ENCODE data around the gene C19orf12.
A peak's percentile ranks its signal among the peaks of the same experiment; 100 is the strongest.

The C19orf12 gene

GRCh38 chr19:29748996-29749849 is 34.2 kb upstream of the C19orf12 start:
- H3K36me3 ChIP-seq (replicated peaks) = no peaks in the 10 kb centered on the region
- no peaks in the 10 kb centered on the region for H3K27me3 ChIP-seq (ENCODE audit: low read depth)
- H3K4me1 ChIP-seq = no peaks in the 10 kb centered on the region
- no peaks in the 10 kb centered on the region for H3K9me3 ChIP-seq
- in situ Hi-C loops (cut with MboI; ENCODE audit: low sequenced_read_pairs) = no loop called here
- H3K4me3 ChIP-seq = no peak overlapping the region
- no peak for DNase-seq (ENCODE audit: low spot score in 2 of 2)

GRCh38 chr19:29745253-29745652 is 30.2 kb upstream of the C19orf12 start:
- Histone ChIP-seq H3K36me3 (replicated peaks) (no peaks in the 10 kb centered on the region), H3K4me1 (no peaks in the 10 kb centered on the region), H3K4me3 (no peak overlapping the region), H3K9me3 (no peaks in the 10 kb centered on the region), H3K27me3 (ENCODE audit: low read depth) (no peaks in the 10 kb centered on the region)
- in situ Hi-C loops (cut with MboI; ENCODE audit: low sequenced_read_pairs) = no loop called here
- DNase-seq (ENCODE audit: low spot score in 2 of 2) = peak in 1 of 2 experiments; percentile 33

- in situ Hi-C loops (cut with MboI; ENCODE audit: low sequenced_read_pairs) = no loop called here
- DNase-seq (ENCODE audit: low spot score in 2 of 2) = no peak
- Histone ChIP-seq H3K4me3 (no peak overlapping the region), H3K4me1 (no peaks in the 10 kb centered on the region), H3K9me3 (no peaks in the 10 kb centered on the region), H3K36me3 (replicated peaks) (no peaks in the 10 kb centered on the region), H3K27me3 (ENCODE audit: low read depth) (no peaks in the 10 kb centered on the region)
Observed at GRCh38 chr19:29743681-29744080, 28.6 kb upstream of the C19orf12 start.

GRCh38 chr19:29741776-29742175 is 26.7 kb upstream of the C19orf12 start:
- no peak for DNase-seq (ENCODE audit: low spot score in 2 of 2)
- no peak overlapping the region for H3K4me3 ChIP-seq
- in situ Hi-C loops (cut with MboI; ENCODE audit: low sequenced_read_pairs) = no loop called here
- H3K36me3 ChIP-seq (replicated peaks) = no peaks in the 10 kb centered on the region
- no peaks in the 10 kb centered on the region for H3K4me1 ChIP-seq
- no peaks in the 10 kb centered on the region for H3K27me3 ChIP-seq (ENCODE audit: low read depth)
- H3K9me3 ChIP-seq = no peaks in the 10 kb centered on the region

GRCh38 chr19:29741226-29741625 is 26.2 kb upstream of the C19orf12 start:
- in situ Hi-C loops (cut with MboI; ENCODE audit: low sequenced_read_pairs) = no loop called here
- Histone ChIP-seq H3K36me3 (replicated peaks) (no peaks in the 10 kb centered on the region), H3K4me3 (no peak overlapping the region), H3K9me3 (no peaks in the 10 kb centered on the region), H3K27me3 (ENCODE audit: low read depth) (no peaks in the 10 kb centered on the region), H3K4me1 (no peaks in the 10 kb centered on the region)
- no peak for DNase-seq (ENCODE audit: low spot score in 2 of 2)

GRCh38 chr19:29737461-29738000 is 22.5 kb upstream of the C19orf12 start:
- Histone ChIP-seq H3K4me3 (no peak overlapping the region), H3K9me3 (no peaks in the 10 kb centered on the region), H3K27me3 (ENCODE audit: low read depth) (no peaks in the 10 kb centered on the region), H3K4me1 (no peaks in the 10 kb centered on the region), H3K36me3 (replicated peaks) (no peaks in the 10 kb centered on the region)
- in situ Hi-C loops (cut with MboI; ENCODE audit: low sequenced_read_pairs) = no loop called here
- no peak for DNase-seq (ENCODE audit: low spot score in 2 of 2)

- in situ Hi-C loops (cut with MboI; ENCODE audit: low sequenced_read_pairs) = no loop called here
- no peak for DNase-seq (ENCODE audit: low spot score in 2 of 2)
Observed at GRCh38 chr19:29735829-29736228, 20.8 kb upstream of the C19orf12 start.

GRCh38 chr19:29731331-29731850 is 16.3 kb upstream of the C19orf12 start:
- H3K36me3 ChIP-seq (replicated peaks) = no peaks in the 10 kb centered on the region
- in situ Hi-C loops (cut with MboI; ENCODE audit: low sequenced_read_pairs) = loop anchor here (5.0 kb wide), 1 partner anchor 141 kb away; no protein-coding TSS in a partner anchor
- H3K4me1 ChIP-seq = no peaks in the 10 kb centered on the region
- no peaks in the 10 kb centered on the region for H3K27me3 ChIP-seq (ENCODE audit: low read depth)
- H3K9me3 ChIP-seq = no peaks in the 10 kb centered on the region
- no peak for DNase-seq (ENCODE audit: low spot score in 2 of 2)
- H3K4me3 ChIP-seq = no peak overlapping the region

More at GRCh38 chr19:29735829-29736228, 20.8 kb upstream of the C19orf12 start:
- Histone ChIP-seq H3K27me3 (ENCODE audit: low read depth) (no peaks in the 10 kb centered on the region), H3K4me1 (no peaks in the 10 kb centered on the region), H3K36me3 (replicated peaks) (no peaks in the 10 kb centered on the region), H3K4me3 (no peak overlapping the region), H3K9me3 (no peaks in the 10 kb centered on the region)

- DNase-seq (ENCODE audit: low spot score in 2 of 2) = no peak
- H3K4me3 ChIP-seq = no peak overlapping the region
- H3K27me3 ChIP-seq (ENCODE audit: low read depth) = no peaks in the 10 kb centered on the region
- no peaks in the 10 kb centered on the region for H3K9me3 ChIP-seq
- H3K36me3 ChIP-seq (replicated peaks) = no peaks in the 10 kb centered on the region
- in situ Hi-C loops (cut with MboI; ENCODE audit: low sequenced_read_pairs) = loop anchor here (10.0 kb wide), 1 partner anchor 927 kb away; no protein-coding TSS in a partner anchor
- H3K4me1 ChIP-seq = peaks cover 14% of the 10 kb centered on the region
Observed at GRCh38 chr19:29727906-29728305, 12.8 kb upstream of the C19orf12 start.

- Histone ChIP-seq H3K4me1 (peaks cover 24% of the 10 kb centered on the region), H3K9me3 (no peaks in the 10 kb centered on the region), H3K27me3 (ENCODE audit: low read depth) (no peaks in the 10 kb centered on the region), H3K4me3 (no peak overlapping the region), H3K36me3 (replicated peaks) (no peaks in the 10 kb centered on the region)
- in situ Hi-C loops (cut with MboI; ENCODE audit: low sequenced_read_pairs) = loop anchor here (10.0 kb wide), 1 partner anchor 930 kb away; no protein-coding TSS in a partner anchor
- peak; percentile 19 to 47 for DNase-seq (ENCODE audit: low spot score in 2 of 2)
Observed at GRCh38 chr19:29724746-29725145, 9.7 kb upstream of the C19orf12 start.

- H3K27me3 ChIP-seq (ENCODE audit: low read depth) = no peaks in the 10 kb centered on the region
- in situ Hi-C loops (cut with MboI; ENCODE audit: low sequenced_read_pairs) = loop anchor here (10.0 kb wide), 1 partner anchor 931 kb away; no protein-coding TSS in a partner anchor
- H3K36me3 ChIP-seq (replicated peaks) = no peaks in the 10 kb centered on the region
- peak overlapping the region; percentile 8 for H3K4me3 ChIP-seq
- H3K4me1 ChIP-seq = peaks cover 24% of the 10 kb centered on the region
- no peaks in the 10 kb centered on the region for H3K9me3 ChIP-seq
- peak; percentile 60 to 74 for DNase-seq (ENCODE audit: low spot score in 2 of 2)
Observed at GRCh38 chr19:29724102-29724641, 9.1 kb upstream of the C19orf12 start.

- H3K36me3 ChIP-seq (replicated peaks) = no peaks in the 10 kb centered on the region
- in situ Hi-C loops (cut with MboI; ENCODE audit: low sequenced_read_pairs) = no loop called here
- H3K9me3 ChIP-seq = no peaks in the 10 kb centered on the region
Observed at GRCh38 chr19:29717051-29717450, 2.0 kb upstream of the C19orf12 start.

GRCh38 chr19:29715701-29716581 is 880 bp upstream of the C19orf12 start:
- Histone ChIP-seq H3K9me3 (no peaks in the 10 kb centered on the region), H3K27me3 (ENCODE audit: low read depth) (no peaks in the 10 kb centered on the region), H3K36me3 (replicated peaks) (no peaks in the 10 kb centered on the region), H3K4me1 (peaks cover 15% of the 10 kb centered on the region), H3K4me3 (peak overlapping the region; percentile 70)
- peak in 1 of 2 experiments; percentile 8 for DNase-seq (ENCODE audit: low spot score in 2 of 2)
- in situ Hi-C loops (cut with MboI; ENCODE audit: low sequenced_read_pairs) = no loop called here

More at GRCh38 chr19:29717051-29717450, 2.0 kb upstream of the C19orf12 start:
- Histone ChIP-seq H3K4me3 (no peak overlapping the region), H3K4me1 (peaks cover 23% of the 10 kb centered on the region), H3K27me3 (ENCODE audit: low read depth) (no peaks in the 10 kb centered on the region)
- DNase-seq (ENCODE audit: low spot score in 2 of 2) = no peak

Measured in HAP-1 (cell line).